ENCODE results near the gene SSR4. TPM values are rescaled to one million over a fixed set of nuclear protein-coding genes. Genes with fewer than 3 reads are reported as not detected.

The SSR4 gene
- total RNA-seq, 1 donor from 2014 or later, result 297 TPM

DNA sequence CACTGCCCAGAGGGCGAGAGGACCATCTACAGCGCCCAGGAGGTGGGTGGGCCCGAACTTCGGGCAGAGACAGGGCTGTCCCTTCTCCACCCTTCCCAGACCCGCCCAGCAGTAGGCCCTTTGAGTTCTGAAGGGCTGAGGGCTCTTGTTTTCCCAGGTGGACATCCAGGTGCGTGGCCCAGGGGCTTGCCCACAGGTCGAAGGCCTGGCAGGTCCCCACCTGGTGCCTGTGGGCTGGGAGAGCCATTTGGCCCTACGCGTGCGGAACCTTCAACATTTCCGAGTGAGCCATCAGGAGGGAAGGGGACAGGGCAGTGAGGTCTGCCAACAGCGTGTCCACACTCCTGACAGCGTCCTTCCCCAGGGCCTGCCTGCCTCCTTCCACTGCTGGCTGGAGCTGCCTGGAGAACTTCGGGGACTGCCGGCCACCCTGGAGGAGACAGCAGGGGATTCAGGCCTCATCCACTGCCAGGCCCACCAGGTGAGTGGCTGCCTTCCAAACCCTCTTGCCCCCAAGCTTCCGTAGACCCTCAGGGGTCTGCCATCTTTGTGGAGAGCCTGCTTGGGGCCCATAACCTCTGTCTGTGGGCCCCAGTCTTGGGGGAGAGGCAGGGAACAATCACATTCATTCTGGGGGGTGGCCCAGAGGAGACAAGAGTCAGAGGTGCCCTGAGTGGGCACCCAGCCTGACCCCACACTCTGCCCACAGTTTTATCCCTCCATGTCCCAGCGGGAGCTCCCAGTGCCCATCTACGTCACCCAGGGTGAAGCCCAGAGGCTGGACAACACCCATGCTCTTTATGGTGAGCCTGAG lies 23.7 kb upstream of the SSR4 start:
- H3K36me3 Mint-ChIP-seq (ENCODE audit: unreplicated experiment), result no peaks in the 10 kb centered on the region
- no peak overlapping the region for H3K4me3 Mint-ChIP-seq (ENCODE audit: unreplicated experiment)
- H3K27me3 Mint-ChIP-seq (ENCODE audit: unreplicated experiment), result no peaks in the 10 kb centered on the region
- no peak for TF ChIP-seq CTCF (IDR thresholded peaks at IDR 0.05)
- H3K27ac Mint-ChIP-seq (ENCODE audit: unreplicated experiment), result no peak overlapping the region
- H3K9me3 Mint-ChIP-seq (ENCODE audit: unreplicated experiment), result no peaks in the 10 kb centered on the region
- peaks cover 10% of the 10 kb centered on the region for H3K4me1 Mint-ChIP-seq (ENCODE audit: unreplicated experiment)
- DNase-seq (ENCODE audit: extremely low spot score, unreplicated experiment), result no peak

DNA sequence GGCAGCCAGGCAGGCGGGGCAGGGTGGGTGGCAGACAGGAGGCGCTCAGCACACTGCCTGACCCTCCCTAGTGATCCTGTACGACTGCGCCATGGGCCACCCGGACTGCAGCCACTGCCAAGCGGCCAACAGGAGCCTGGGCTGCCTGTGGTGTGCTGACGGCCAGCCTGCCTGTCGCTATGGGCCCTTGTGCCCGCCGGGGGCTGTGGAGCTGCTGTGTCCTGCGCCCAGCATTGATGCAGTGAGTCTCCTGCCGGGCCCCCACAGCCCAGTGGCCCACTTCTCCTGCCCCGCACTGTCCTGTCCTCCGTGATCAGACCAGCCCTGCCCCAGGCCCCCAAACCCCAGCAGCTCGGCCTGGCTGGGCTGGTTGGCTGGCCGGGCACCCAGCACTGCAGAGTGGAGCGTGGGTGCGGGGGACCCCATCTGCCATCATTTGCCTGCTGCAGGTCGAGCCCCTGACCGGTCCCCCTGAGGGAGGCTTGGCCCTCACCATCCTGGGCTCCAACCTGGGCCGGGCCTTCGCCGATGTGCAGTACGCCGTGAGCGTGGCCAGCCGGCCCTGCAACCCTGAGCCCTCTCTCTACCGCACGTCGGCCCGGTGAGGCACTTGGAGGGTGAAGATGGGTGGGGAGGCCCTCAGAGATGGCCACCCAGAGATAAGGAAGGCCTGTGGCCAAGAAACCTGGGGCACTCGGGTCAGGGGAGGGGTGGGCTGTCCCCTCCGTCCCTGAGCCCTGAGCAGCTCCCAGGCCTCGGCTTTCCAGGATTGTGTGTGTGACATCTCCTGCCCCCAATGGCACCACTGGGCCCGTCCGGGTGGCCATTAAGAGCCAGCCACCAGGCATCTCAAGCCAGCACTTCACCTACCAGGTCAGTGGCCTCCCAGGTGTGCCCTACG lies 22.8 kb upstream of the SSR4 start:
- no peak for TF ChIP-seq CTCF (IDR thresholded peaks at IDR 0.05)
- no peaks in the 10 kb centered on the region for H3K27me3 Mint-ChIP-seq (ENCODE audit: unreplicated experiment)
- H3K27ac Mint-ChIP-seq (ENCODE audit: unreplicated experiment), result no peak overlapping the region
- no peak for DNase-seq (ENCODE audit: extremely low spot score, unreplicated experiment)
- H3K36me3 Mint-ChIP-seq (ENCODE audit: unreplicated experiment), result no peaks in the 10 kb centered on the region
- no peak overlapping the region for H3K4me3 Mint-ChIP-seq (ENCODE audit: unreplicated experiment)
- H3K9me3 Mint-ChIP-seq (ENCODE audit: unreplicated experiment), result no peaks in the 10 kb centered on the region
- H3K4me1 Mint-ChIP-seq (ENCODE audit: unreplicated experiment), result peaks cover 2% of the 10 kb centered on the region

DNA sequence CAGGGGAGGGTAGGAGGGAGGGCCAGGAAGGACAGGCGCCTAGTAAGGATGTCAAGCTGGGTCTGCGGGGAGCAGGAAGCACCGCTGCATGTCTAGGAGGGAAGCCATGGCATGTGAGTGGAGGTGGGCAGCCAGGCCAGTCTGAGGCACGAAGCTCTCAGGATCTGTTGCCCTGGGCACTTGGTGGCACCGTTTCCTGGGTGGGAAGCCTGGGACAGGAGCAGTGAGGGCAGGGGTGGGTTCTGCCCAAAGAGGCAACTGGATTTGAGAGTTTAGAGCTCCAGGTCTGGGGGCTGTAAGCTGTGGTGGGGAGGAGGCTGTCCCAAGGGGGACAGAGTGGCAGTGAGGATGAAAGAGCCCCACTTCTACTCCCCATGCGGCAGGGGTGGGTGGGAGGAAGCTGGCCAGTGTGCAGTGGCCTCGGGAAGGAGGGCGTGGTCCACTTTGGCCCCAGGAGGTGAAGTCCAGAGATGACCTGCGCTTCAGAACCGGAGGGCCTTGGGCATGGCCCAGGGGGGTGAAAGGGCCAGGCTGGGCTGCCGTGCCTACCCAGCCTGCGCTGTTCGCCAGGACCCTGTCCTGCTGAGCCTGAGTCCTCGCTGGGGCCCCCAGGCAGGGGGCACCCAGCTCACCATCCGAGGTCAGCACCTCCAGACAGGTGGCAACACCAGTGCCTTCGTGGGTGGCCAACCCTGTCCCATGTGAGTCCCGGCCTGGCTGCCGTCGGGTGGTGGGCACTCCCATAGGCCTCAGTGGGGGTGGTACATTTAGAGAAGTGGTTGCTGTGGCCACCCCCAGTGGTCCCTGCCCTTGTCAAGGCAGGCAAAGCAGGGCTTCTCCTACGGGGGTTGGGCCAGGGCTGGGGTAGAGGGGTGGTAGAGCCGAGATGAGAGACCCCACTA lies 21.9 kb upstream of the SSR4 start:
- Mint-ChIP-seq H3K36me3 (ENCODE audit: unreplicated experiment) (no peaks in the 10 kb centered on the region), H3K4me3 (ENCODE audit: unreplicated experiment) (no peak overlapping the region), H3K27ac (ENCODE audit: unreplicated experiment) (no peak overlapping the region), H3K27me3 (ENCODE audit: unreplicated experiment) (no peaks in the 10 kb centered on the region), H3K9me3 (ENCODE audit: unreplicated experiment) (no peaks in the 10 kb centered on the region), H3K4me1 (ENCODE audit: unreplicated experiment) (no peaks in the 10 kb centered on the region)
- DNase-seq (ENCODE audit: extremely low spot score, unreplicated experiment), result no peak
- no peak for TF ChIP-seq CTCF (IDR thresholded peaks at IDR 0.05)

DNA sequence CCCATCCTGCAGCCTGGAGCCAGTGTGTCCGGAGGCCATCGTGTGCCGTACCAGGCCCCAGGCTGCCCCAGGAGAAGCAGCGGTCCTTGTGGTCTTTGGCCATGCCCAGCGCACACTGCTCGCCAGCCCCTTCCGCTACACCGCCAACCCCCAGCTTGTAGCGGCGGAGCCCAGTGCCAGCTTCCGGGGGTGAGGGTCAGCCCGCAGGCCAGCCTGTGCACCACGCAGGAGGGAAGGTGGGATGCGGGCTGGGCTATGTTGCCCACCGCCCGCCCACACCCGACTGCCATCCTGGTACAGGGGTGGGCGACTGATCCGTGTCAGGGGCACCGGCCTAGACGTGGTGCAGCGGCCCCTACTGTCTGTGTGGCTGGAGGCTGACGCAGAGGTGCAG lies 21.3 kb upstream of the SSR4 start:
- no peaks in the 10 kb centered on the region for H3K27me3 Mint-ChIP-seq (ENCODE audit: unreplicated experiment)
- H3K27ac Mint-ChIP-seq (ENCODE audit: unreplicated experiment), result no peak overlapping the region
- H3K9me3 Mint-ChIP-seq (ENCODE audit: unreplicated experiment), result no peaks in the 10 kb centered on the region
- TF ChIP-seq CTCF (IDR thresholded peaks at IDR 0.05), result no peak
- no peak for DNase-seq (ENCODE audit: extremely low spot score, unreplicated experiment)
- no peaks in the 10 kb centered on the region for H3K36me3 Mint-ChIP-seq (ENCODE audit: unreplicated experiment)
- H3K4me3 Mint-ChIP-seq (ENCODE audit: unreplicated experiment), result no peak overlapping the region
- H3K4me1 Mint-ChIP-seq (ENCODE audit: unreplicated experiment), result no peaks in the 10 kb centered on the region
